Mucosa of descending colon (tissue), 3 donors: ENCODE measurements around the gene HDAC10. TPM values are rescaled to one million over a fixed set of nuclear protein-coding genes. Genes with fewer than 3 reads are reported as not detected.

Experiments used
- ATAC-seq: fragments of 200-7000 bp; cut with Tn5 transposase; one replicate; pipeline ENCODE4 v1.9.1; 2020; ENCODE audit warnings: mild to moderate bottlenecking, moderate library complexity
- DNase-seq, 3 donors: peaks; one replicate each; pipeline ENCODE4 v3.0.0-alpha.2; 2020
- H3K36me3 ChIP-seq: fragments of 200-600 bp; one replicate; pipeline ENCODE4 v1.8.0; 2021; ENCODE audit warnings: low read depth, mild to moderate bottlenecking
- H3K4me1 ChIP-seq: fragments of 200-600 bp; one replicate; pipeline ENCODE4 v1.8.0; 2021; ENCODE audit warnings: low read depth, mild to moderate bottlenecking
- H3K4me3 ChIP-seq: fragments of 200-600 bp; one replicate; pipeline ENCODE4 v1.8.0; 2021; ENCODE audit warnings: mild to moderate bottlenecking
- H3K9me3 ChIP-seq: fragments of 200-600 bp; one replicate; pipeline ENCODE4 v1.8.0; 2021; ENCODE audit warnings: mild to moderate bottlenecking
- intact Hi-C, 2 donors: fragments of 100-400 bp; cut with DNase I in 1 of 2; cut with micrococcal nuclease in 1 of 2; formaldehyde crosslinking; loops; one replicate each; pipeline versions ENCODE4 v1.11.0 to v1.11.1; 2022; cut with DNase I, micrococcal nuclease
- total RNA-seq, 3 donors: library from RNA; stranded (reverse); fragmentation: NEBNext Ultra II Directional in 2 of 3; extraction: Animal tissue kit (Norgen Biotek cat#: 25700) in 2 of 3; gene quantifications; one replicate each; pipeline versions ENCODE4 v1.2.1 to v1.2.4, GENCODE V29; 2021 to 2023
- TF ChIP-seq, protein P1 (sequence below): fragments of 200-600 bp; IDR thresholded peaks from one replicate; pipeline ENCODE4 v1.8.0; 2022; ENCODE audit warnings: antibody characterized with exemption, mild to moderate bottlenecking
- donor health status: DM: no; HTN: no; CAD: no; lungs with moderate emphysema.
- donor health status: DM: no; HTN: no; CAD: no.
- donor health status: DM: no; HTN: yes; CAD: no.

Gene HDAC10
- total RNA-seq, 3 donors from 2014 or later = 39.5 to 66.3 (median 47.8) TPM

GRCh38 chr22:50286275-50286674 lies 35.2 kb upstream of the HDAC10 start:
- intact Hi-C loops = no loop called here
- Histone ChIP-seq H3K9me3 (no peaks in the 10 kb centered on the region), H3K4me1 (no peaks in the 10 kb centered on the region), H3K4me3 (no peak overlapping the region), H3K36me3 (peaks cover 12% of the 10 kb centered on the region)
- no peak for ATAC-seq
- no peak for DNase-seq
- TF ChIP-seq, protein P1, sequence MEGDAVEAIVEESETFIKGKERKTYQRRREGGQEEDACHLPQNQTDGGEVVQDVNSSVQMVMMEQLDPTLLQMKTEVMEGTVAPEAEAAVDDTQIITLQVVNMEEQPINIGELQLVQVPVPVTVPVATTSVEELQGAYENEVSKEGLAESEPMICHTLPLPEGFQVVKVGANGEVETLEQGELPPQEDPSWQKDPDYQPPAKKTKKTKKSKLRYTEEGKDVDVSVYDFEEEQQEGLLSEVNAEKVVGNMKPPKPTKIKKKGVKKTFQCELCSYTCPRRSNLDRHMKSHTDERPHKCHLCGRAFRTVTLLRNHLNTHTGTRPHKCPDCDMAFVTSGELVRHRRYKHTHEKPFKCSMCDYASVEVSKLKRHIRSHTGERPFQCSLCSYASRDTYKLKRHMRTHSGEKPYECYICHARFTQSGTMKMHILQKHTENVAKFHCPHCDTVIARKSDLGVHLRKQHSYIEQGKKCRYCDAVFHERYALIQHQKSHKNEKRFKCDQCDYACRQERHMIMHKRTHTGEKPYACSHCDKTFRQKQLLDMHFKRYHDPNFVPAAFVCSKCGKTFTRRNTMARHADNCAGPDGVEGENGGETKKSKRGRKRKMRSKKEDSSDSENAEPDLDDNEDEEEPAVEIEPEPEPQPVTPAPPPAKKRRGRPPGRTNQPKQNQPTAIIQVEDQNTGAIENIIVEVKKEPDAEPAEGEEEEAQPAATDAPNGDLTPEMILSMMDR = no peak

DNA sequence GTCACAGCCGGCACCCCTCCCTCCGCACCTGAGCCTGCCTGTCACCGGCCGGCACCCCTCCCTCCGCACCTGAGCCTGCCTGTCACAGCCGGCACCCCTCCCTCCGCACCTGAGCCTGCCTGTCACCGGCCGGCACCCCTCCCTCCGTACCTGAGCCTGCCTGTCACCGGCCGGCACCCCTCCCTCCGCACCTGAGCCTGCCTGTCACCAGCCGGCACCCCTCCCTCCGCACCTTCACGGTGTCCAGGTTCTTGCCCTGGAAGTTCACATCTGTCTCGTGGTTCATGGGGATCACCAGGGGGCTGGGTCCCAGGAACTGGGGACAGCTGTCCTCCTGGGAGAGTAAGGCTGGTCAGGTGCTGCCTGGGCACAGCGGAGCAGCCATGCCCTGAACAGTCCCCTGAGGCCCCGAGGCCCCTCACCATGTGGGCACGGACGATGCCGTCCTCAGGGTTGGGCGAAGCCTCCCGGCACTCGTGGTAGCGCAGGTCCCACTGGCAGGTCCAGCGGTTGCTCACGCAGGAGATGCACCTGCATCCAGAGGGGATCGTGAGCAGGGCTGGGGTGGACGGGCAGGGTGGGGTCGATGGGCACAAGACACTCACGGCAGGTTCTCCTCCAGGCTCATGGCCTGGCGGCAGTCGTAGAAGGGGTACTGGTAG lies 34.6 kb upstream of the HDAC10 start:
- H3K4me1 ChIP-seq = no peaks in the 10 kb centered on the region
- TF ChIP-seq, protein P1 = no peak
- intact Hi-C loops = no loop called here
- ATAC-seq (no peak), DNase-seq (no peak)
- H3K4me3 ChIP-seq = no peak overlapping the region
- peaks cover 12% of the 10 kb centered on the region for H3K36me3 ChIP-seq
- H3K9me3 ChIP-seq = no peaks in the 10 kb centered on the region

- intact Hi-C loops = no loop called here
Measured at GRCh38 chr22:50284479-50284878, 33.4 kb upstream of the HDAC10 start.

DNA sequence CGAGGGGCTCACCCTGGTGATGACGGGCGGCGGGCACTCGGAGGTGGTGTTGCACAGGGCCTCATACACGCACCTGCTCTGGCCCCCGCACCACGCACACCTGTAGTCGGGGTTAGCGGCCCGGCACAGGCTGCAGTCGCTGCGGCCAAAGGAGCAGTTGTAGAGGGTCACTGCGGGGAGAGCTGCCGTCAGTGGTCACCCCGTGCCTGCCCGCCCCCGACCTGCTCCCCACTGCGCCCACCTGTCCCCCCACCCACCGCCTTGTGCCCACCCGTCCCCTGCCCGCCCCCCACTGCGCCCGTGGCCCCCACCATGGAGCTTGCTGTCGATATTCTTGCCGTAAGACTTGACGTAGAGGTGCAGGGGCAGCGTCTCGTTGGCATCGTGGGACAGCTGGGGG lies 32.8 kb upstream of the HDAC10 start:
- no peak overlapping the region for H3K4me3 ChIP-seq

More at GRCh38 chr22:50284479-50284878, 33.4 kb upstream of the HDAC10 start:
- Histone ChIP-seq H3K4me1 (no peaks in the 10 kb centered on the region), H3K36me3 (peaks cover 14% of the 10 kb centered on the region), H3K4me3 (no peak overlapping the region), H3K9me3 (no peaks in the 10 kb centered on the region)
- DNase-seq = no peak
- no peak for ATAC-seq
- TF ChIP-seq, protein P1 = no peak

GRCh38 chr22:50282361-50283155 lies 31.5 kb upstream of the HDAC10 start:
- TF ChIP-seq, protein P1 = no peak
- Histone ChIP-seq H3K4me3 (no peak overlapping the region), H3K4me1 (no peaks in the 10 kb centered on the region), H3K9me3 (no peaks in the 10 kb centered on the region), H3K36me3 (peaks cover 20% of the 10 kb centered on the region)
- peak; percentile 71 for ATAC-seq
- no peak for DNase-seq
- intact Hi-C loops = no loop called here

More for the DNA sequence above, 32.8 kb upstream of the HDAC10 start:
- ATAC-seq (no peak), DNase-seq (no peak)
- H3K4me1 ChIP-seq = no peaks in the 10 kb centered on the region
- H3K36me3 ChIP-seq = peaks cover 16% of the 10 kb centered on the region
- TF ChIP-seq, protein P1 = no peak
- intact Hi-C loops = no loop called here
- H3K9me3 ChIP-seq = no peaks in the 10 kb centered on the region
